HepG2 (cell line): ENCODE measurements around the gene SUSD4. TPM values are rescaled to one million over a fixed set of nuclear protein-coding genes. Genes with fewer than 3 reads are reported as not detected.

ENCODE experiments used
- ADNP ChIP-seq: sonication (generic); formaldehyde crosslinking; IDR thresholded peaks from 2 replicates; pipeline ENCODE4 v1.4.0; 2020; ENCODE audit warnings: missing genetic modification reagents
- BCL6 ChIP-seq: IDR thresholded peaks from 2 replicates; pipeline ENCODE4 v1.6.1; 2016; ENCODE audit warnings: missing genetic modification reagents, missing compliant biosample characterization
- E2F2 ChIP-seq: sonication (generic); formaldehyde crosslinking; IDR thresholded peaks from 2 replicates; pipeline ENCODE4 v1.4.0; 2020; ENCODE audit warnings: missing genetic modification reagents, borderline replicate concordance
- ELF1 ChIP-seq: sonication (generic); formaldehyde crosslinking; IDR thresholded peaks from 2 replicates; pipeline ENCODE4 v1.4.0; 2020; ENCODE audit warnings: missing genetic modification reagents
- FOXA1 ChIP-seq, 2 experiments: fragments of 450-650 bp in 1 of 2; sonication (generic) in 1 of 2; formaldehyde crosslinking in 1 of 2; IDR thresholded peaks; 2 replicates each; pipeline versions ENCODE4 v1.4.0 to v1.6.1; 2016 to 2020; ENCODE audit warnings: missing genetic modification reagents in 1 of 2
- GATAD2A ChIP-seq: IDR thresholded peaks from 2 replicates; pipeline ENCODE4 v1.6.1; 2016
- PHF20 ChIP-seq: sonication (generic); formaldehyde crosslinking; IDR thresholded peaks from 2 replicates; pipeline ENCODE4 v1.5.0; 2020; ENCODE audit warnings: mild to moderate bottlenecking, missing genetic modification reagents
- PITX1 ChIP-seq: sonication (generic); formaldehyde crosslinking; IDR thresholded peaks from 2 replicates; pipeline ENCODE4 v1.5.1; 2020; ENCODE audit warnings: mild to moderate bottlenecking, missing genetic modification reagents
- REST ChIP-seq, 2 experiments: IDR thresholded peaks; 2 replicates each; pipeline ENCODE4 v1.6.1; 2011 to 2012; ENCODE audit warnings: low read length in 2 of 2, borderline replicate concordance in 1 of 2, low read depth in 1 of 2, mild to moderate bottlenecking in 1 of 2, moderate library complexity in 1 of 2
- SALL1 ChIP-seq: sonication (generic); formaldehyde crosslinking; IDR thresholded peaks from 2 replicates; pipeline ENCODE4 v1.8.0; 2022; ENCODE audit warnings: mild to moderate bottlenecking, missing genetic modification reagents
- SKI ChIP-seq: fragments of 450-650 bp; IDR thresholded peaks from one replicate; pipeline ENCODE4 v1.6.1; 2018; ENCODE audit warnings: mild to moderate bottlenecking; ENCODE audit not compliant: partially characterized antibody
- SKIL ChIP-seq: sonication (generic); formaldehyde crosslinking; IDR thresholded peaks from 2 replicates; pipeline ENCODE4 v1.8.0; 2022; ENCODE audit warnings: missing genetic modification reagents, mild to moderate bottlenecking, moderate library complexity, borderline replicate concordance
- TFAP4 ChIP-seq: sonication (generic); IDR thresholded peaks from 2 replicates; pipeline ENCODE4 v1.6.1; 2016; ENCODE audit warnings: low read depth, borderline replicate concordance
- THRA ChIP-seq: sonication (generic); formaldehyde crosslinking; IDR thresholded peaks from 2 replicates; pipeline ENCODE4 v1.4.0; 2020; ENCODE audit warnings: missing genetic modification reagents, borderline replicate concordance
- ZKSCAN5 ChIP-seq: sonication (generic); formaldehyde crosslinking; IDR thresholded peaks from 2 replicates; pipeline ENCODE4 v1.5.1; 2020; ENCODE audit warnings: mild to moderate bottlenecking, missing genetic modification reagents
- ZMYM4 ChIP-seq: sonication (generic); formaldehyde crosslinking; IDR thresholded peaks from 2 replicates; pipeline ENCODE4 v1.8.1; 2023; ENCODE audit warnings: mild to moderate bottlenecking, missing genetic modification reagents
- ZNF331 ChIP-seq: sonication (generic); formaldehyde crosslinking; IDR thresholded peaks from 2 replicates; pipeline ENCODE4 v1.4.0; 2020; ENCODE audit warnings: missing genetic modification reagents
- ZNF660 ChIP-seq: sonication (generic); formaldehyde crosslinking; IDR thresholded peaks from 2 replicates; pipeline ENCODE4 v1.5.1; 2020; ENCODE audit warnings: mild to moderate bottlenecking, low read depth, missing genetic modification reagents, borderline replicate concordance
- ZSCAN20 ChIP-seq: sonication (generic); formaldehyde crosslinking; IDR thresholded peaks from 2 replicates; pipeline ENCODE4 v1.4.0; 2020; ENCODE audit warnings: missing genetic modification reagents, mild to moderate bottlenecking, borderline replicate concordance
- polyA plus RNA-seq, 8 experiments: library from polyadenylated mRNA; depleted of rRNA in 3 of 8; stranded (reverse) in 7 of 8; unstranded in 1 of 8; fragments of >200 nt; fragmentation: Illumina TruSeq in 4 of 8; extraction: Trizol in 4 of 8; gene quantifications; 2 replicates each; pipeline versions ENCODE4 v1.2.1 to v1.2.3, GENCODE V29; 2011 to 2016; ENCODE audit warnings: low read depth in 4 of 8, missing spikeins in 1 of 8, mixed read lengths in 1 of 8; ENCODE audit not compliant: insufficient read depth in 1 of 8
- total RNA-seq, 5 experiments: library from RNA; depleted of rRNA; stranded (reverse); fragments of >200 nt; fragmentation: Illumina TruSeq; extraction: Trizol; gene quantifications; 2 replicates each; pipeline ENCODE4 v1.2.3, GENCODE V29; 2016; ENCODE audit warnings: low read depth in 1 of 5

Gene SUSD4
- total and polyA plus RNA-seq, 2 of the 13 experiments (the other 11 are each of a cell fraction or from before 2014, with no cell fraction given) = not detected

- peak; percentile 57; the same call in 1 of the 2 replicates for TF ChIP-seq SKIL (CRISPR knock-in tag)
- TF ChIP-seq E2F2 (CRISPR knock-in tag) = no peak
- 0 out of 4 replicates have a peak, but pooled peaks of 1 of the 2 experiments have one; percentile 27 for TF ChIP-seq REST (IDR thresholded peaks at IDR 0.05; ENCODE audit: borderline replicate concordance in 1 of 2, low read depth in 1 of 2, low read length in 2 of 2)
- TF ChIP-seq ELF1 (CRISPR knock-in tag) = peak; percentile 94
- 0 out of 2 replicates have a peak, but pooled peaks have one; percentile 22 for TF ChIP-seq PITX1 (CRISPR knock-in tag)
- peak; percentile 97 for TF ChIP-seq BCL6 (CRISPR knock-in tag)
- no peak for TF ChIP-seq ZSCAN20 (CRISPR knock-in tag)
- peak; percentile 83; the same call in 1 of the 2 replicates for TF ChIP-seq THRA (CRISPR knock-in tag)
- TF ChIP-seq TFAP4 = peak; percentile 28; the same call in 1 of the 2 replicates
- TF ChIP-seq PHF20 (CRISPR knock-in tag) = peak; percentile 27; the same call in 1 of the 2 replicates
- no peak for TF ChIP-seq ZNF660
- TF ChIP-seq GATAD2A (CRISPR knock-in tag) = peak; percentile 52; the same call in 1 of the 2 replicates
- peak; percentile 66; the same call in 1 of the 2 replicates for TF ChIP-seq ZKSCAN5 (CRISPR knock-in tag)
- TF ChIP-seq ZNF331 (CRISPR knock-in tag) = 0 out of 2 replicates have a peak, but pooled peaks have one; percentile 48
- TF ChIP-seq ZMYM4 (CRISPR knock-in tag) = 0 out of 2 replicates have a peak, but pooled peaks have one; percentile 31
- peak; percentile 95 for TF ChIP-seq SKI
- TF ChIP-seq ADNP (CRISPR knock-in tag) = no peak
- TF ChIP-seq FOXA1 (IDR thresholded peaks at IDR 0.05) = no peak
- peak; percentile 63 for TF ChIP-seq FOXA1 (CRISPR knock-in tag; IDR thresholded peaks at IDR 0.05)
- peak; percentile 44; the same call in 1 of the 2 replicates for TF ChIP-seq SALL1 (CRISPR knock-in tag)
Measured at GRCh38 chr1:223177681-223178080, 186.3 kb downstream of the SUSD4 start (continued).
